Nephron progenitor cell (in vitro differentiated cells): ENCODE measurements around the gene LTBP2.

ENCODE experiments used
- DNase-seq: peaks from one replicate; pipeline ENCODE4 v3.0.0; 2021
- H3K27ac Mint-ChIP-seq: 2 replicates; pipeline ENCODE4 v1.8.0; 2021; ENCODE audit warnings: mild to moderate bottlenecking, moderate library complexity, mixed read lengths
- H3K27me3 Mint-ChIP-seq: 2 replicates; pipeline ENCODE4 v1.8.0; 2021; ENCODE audit warnings: mild to moderate bottlenecking, low read depth, mixed read lengths; ENCODE audit not compliant: poor library complexity
- H3K36me3 Mint-ChIP-seq: 2 replicates; pipeline ENCODE4 v1.8.0; 2021; ENCODE audit warnings: low read depth, mixed read lengths
- H3K4me1 Mint-ChIP-seq: 2 replicates; pipeline ENCODE4 v1.8.0; 2021; ENCODE audit warnings: mixed read lengths
- H3K4me3 Mint-ChIP-seq: 2 replicates; pipeline ENCODE4 v1.8.0; 2021; ENCODE audit warnings: mild to moderate bottlenecking, moderate library complexity, mixed read lengths
- H3K9me3 Mint-ChIP-seq: 2 replicates; pipeline ENCODE4 v1.8.0; 2021; ENCODE audit warnings: mild to moderate bottlenecking, moderate library complexity, mixed read lengths
- TF ChIP-seq, protein P1 (sequence below): fragments of 200-600 bp; sonication (generic); IDR thresholded peaks from 2 replicates; pipeline ENCODE4 v1.5.0; 2021; ENCODE audit warnings: antibody characterized with exemption

LTBP2 gene

DNA sequence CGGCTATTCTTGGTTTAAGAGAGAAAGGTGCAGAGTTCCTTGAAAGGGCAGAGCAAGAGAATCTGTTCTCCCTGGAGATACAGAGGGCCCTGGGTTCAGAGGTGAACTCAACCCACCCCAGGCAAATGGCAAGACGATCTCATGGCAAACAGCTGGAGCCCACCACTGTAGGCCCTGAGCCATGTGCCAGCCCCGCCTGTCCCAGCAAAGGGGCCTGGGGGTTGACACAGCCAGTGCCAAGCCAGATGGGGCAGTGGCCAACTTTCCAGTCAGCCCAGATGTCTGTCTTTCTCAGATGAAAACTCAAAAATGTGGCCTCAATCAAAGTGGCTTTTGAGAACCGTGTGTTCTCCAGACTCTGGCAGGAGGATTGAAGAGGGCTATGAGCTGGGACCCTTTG, 66.7 kb downstream of the LTBP2 start:
- no peak overlapping the region for H3K27ac Mint-ChIP-seq
- H3K36me3 Mint-ChIP-seq, result no peaks in the 10 kb centered on the region
- no peaks in the 10 kb centered on the region for H3K9me3 Mint-ChIP-seq
- TF ChIP-seq, protein P1, sequence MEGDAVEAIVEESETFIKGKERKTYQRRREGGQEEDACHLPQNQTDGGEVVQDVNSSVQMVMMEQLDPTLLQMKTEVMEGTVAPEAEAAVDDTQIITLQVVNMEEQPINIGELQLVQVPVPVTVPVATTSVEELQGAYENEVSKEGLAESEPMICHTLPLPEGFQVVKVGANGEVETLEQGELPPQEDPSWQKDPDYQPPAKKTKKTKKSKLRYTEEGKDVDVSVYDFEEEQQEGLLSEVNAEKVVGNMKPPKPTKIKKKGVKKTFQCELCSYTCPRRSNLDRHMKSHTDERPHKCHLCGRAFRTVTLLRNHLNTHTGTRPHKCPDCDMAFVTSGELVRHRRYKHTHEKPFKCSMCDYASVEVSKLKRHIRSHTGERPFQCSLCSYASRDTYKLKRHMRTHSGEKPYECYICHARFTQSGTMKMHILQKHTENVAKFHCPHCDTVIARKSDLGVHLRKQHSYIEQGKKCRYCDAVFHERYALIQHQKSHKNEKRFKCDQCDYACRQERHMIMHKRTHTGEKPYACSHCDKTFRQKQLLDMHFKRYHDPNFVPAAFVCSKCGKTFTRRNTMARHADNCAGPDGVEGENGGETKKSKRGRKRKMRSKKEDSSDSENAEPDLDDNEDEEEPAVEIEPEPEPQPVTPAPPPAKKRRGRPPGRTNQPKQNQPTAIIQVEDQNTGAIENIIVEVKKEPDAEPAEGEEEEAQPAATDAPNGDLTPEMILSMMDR, result no peak
- H3K27me3 Mint-ChIP-seq, result peaks cover 33% of the 10 kb centered on the region
- H3K4me3 Mint-ChIP-seq, result no peak overlapping the region
- no peak for DNase-seq
- H3K4me1 Mint-ChIP-seq, result peaks cover 10% of the 10 kb centered on the region

DNA sequence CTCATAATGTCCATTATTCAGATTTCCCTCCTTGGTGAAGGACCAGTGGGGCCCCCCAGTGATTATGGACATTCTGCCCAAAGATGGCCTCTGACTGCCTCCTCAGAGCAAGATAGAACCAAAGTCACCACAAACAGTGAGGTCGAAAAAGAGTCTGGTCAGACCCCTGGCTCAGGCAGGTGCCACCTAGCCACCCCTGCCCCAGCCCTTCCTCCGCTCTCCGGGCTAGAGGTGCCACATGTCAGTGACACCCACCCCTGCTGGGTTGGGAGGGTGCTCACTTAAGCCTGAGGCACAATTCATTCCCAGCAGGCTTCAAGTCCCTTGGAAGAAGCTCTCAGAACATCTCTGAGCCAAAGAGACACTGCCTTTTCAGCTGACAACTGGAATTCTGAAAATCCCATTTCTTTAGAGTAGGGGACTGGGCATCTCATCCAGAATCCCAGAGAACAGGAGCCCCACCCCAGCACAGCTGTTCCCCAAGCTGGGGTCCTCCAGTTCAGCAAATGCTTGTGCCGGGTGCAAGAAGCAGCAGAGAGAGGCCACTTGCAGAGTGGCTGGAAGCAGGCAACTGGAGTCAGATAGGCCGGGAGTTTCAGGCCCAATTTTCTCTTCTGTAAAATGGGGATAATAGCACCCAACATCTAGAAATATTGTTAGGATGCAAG, 68.1 kb downstream of the LTBP2 start:
- no peaks in the 10 kb centered on the region for H3K9me3 Mint-ChIP-seq
- no peak overlapping the region for H3K27ac Mint-ChIP-seq
- no peak overlapping the region for H3K4me3 Mint-ChIP-seq
- H3K36me3 Mint-ChIP-seq, result no peaks in the 10 kb centered on the region
- peaks cover 34% of the 10 kb centered on the region for H3K27me3 Mint-ChIP-seq
- H3K4me1 Mint-ChIP-seq, result peaks cover 22% of the 10 kb centered on the region
- no peak for DNase-seq
- TF ChIP-seq, protein P1, result no peak

DNA sequence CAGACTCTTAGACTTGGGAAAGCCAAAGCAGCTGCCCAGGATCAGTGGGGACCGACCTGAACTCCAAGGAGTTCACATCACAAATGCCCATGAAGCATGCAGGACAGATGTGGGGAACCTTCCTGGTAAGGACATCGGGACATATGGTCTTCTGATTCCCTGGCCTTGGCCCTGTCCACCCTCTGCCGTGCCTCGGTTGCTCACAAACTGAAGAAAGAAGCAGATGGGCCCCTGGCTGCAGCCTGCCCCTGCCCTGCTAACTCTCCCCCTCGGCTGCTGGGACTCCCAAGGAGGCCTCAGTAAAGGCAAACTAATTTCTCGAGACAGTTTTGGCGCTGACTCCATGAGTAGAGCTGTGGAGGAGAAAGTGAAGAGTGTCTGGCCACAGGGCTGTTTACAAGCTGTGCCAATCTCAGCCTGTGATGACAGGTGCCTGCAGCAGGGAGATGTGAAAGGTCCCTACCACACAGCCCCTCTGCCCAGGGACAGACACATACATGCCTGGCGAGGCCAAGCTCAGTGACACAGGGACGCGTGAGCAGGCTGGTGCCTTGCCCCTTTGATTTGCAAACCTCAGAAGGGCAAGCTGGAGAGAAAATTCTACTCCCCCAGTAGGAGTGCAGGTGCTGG, 69.9 kb downstream of the LTBP2 start:
- TF ChIP-seq, protein P1, result no peak
- Mint-ChIP-seq H3K9me3 (no peaks in the 10 kb centered on the region), H3K4me3 (no peak overlapping the region), H3K4me1 (peaks cover 26% of the 10 kb centered on the region), H3K27ac (no peak overlapping the region), H3K27me3 (peaks cover 35% of the 10 kb centered on the region), H3K36me3 (no peaks in the 10 kb centered on the region)
- DNase-seq, result no peak

DNA sequence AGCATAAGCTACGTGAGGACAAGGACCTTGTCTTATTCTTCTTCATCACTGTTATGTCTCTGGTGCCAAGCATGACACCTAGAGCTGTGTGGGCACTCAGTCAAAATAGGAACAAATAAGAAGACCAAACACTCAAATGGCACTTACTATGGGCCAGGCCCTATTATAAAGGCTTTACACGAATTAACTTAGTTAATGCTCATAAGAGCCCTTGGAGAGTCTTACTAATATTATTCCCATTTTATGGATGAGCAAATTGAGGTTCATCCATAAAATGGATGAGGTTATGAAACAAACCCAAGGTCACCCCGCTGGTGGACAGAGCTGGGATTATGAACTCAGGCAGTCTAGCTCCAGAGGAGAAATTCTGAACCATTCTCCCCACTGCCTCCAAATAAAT, 70.8 kb downstream of the LTBP2 start:
- H3K27me3 Mint-ChIP-seq, result peaks cover 39% of the 10 kb centered on the region
- peaks cover 26% of the 10 kb centered on the region for H3K4me1 Mint-ChIP-seq
- H3K27ac Mint-ChIP-seq, result no peak overlapping the region
- H3K4me3 Mint-ChIP-seq, result no peak overlapping the region
- no peaks in the 10 kb centered on the region for H3K36me3 Mint-ChIP-seq
- no peak for DNase-seq
- TF ChIP-seq, protein P1, result no peak
- H3K9me3 Mint-ChIP-seq, result no peaks in the 10 kb centered on the region

DNA sequence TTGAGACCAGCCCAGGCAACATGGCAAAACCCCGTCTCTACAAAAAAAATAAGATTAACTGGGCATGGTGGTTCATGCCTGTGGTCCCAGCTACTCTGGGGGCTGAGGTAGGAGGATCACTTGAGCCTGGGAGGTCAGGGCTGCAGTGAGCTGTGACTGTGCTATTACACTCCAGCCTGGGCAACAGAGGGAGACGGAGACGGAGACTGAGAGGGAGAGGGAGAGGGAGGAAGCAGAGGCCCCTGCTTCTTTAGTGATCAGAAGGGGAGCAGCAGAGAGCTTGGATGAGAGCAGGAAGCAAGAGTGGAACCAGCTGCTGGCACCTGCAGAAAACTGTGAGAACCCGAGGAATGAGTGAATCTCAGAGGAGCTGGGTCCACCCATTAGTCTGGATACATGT, 72.5 kb downstream of the LTBP2 start:
- no peak for DNase-seq
- no peaks in the 10 kb centered on the region for H3K36me3 Mint-ChIP-seq
- TF ChIP-seq, protein P1, result no peak
- peaks cover 26% of the 10 kb centered on the region for H3K4me1 Mint-ChIP-seq
- H3K9me3 Mint-ChIP-seq, result no peaks in the 10 kb centered on the region
- peaks cover 31% of the 10 kb centered on the region for H3K27me3 Mint-ChIP-seq
- H3K27ac Mint-ChIP-seq, result no peak overlapping the region
- H3K4me3 Mint-ChIP-seq, result peak overlapping the region; percentile 10
